Endothelial cell (in vitro differentiated cells): ENCODE results near the gene PTGIR. TPM values are rescaled to one million over a fixed set of nuclear protein-coding genes. Genes with fewer than 3 reads are reported as not detected.

Source experiments
- DNase-seq: peaks from one replicate; pipeline ENCODE4 v3.0.0; 2021; ENCODE audit warnings: low spot score
- H3K27ac Mint-ChIP-seq: one replicate; pipeline ENCODE4 v1.8.0; 2021; ENCODE audit warnings: mixed read lengths, inconsistent platforms; ENCODE audit not compliant: unreplicated experiment
- H3K27me3 Mint-ChIP-seq: one replicate; pipeline ENCODE4 v1.8.0; 2021; ENCODE audit warnings: mild to moderate bottlenecking, moderate library complexity, mixed read lengths, inconsistent platforms; ENCODE audit not compliant: unreplicated experiment
- H3K36me3 Mint-ChIP-seq: one replicate; pipeline ENCODE4 v1.8.0; 2021; ENCODE audit warnings: mild to moderate bottlenecking, low read depth, mixed read lengths, inconsistent platforms; ENCODE audit not compliant: unreplicated experiment
- H3K4me1 Mint-ChIP-seq: one replicate; pipeline ENCODE4 v1.8.0; 2021; ENCODE audit warnings: mild to moderate bottlenecking, mixed read lengths, inconsistent platforms; ENCODE audit not compliant: unreplicated experiment
- H3K4me3 Mint-ChIP-seq: one replicate; pipeline ENCODE4 v1.8.0; 2021; ENCODE audit warnings: mild to moderate bottlenecking, mixed read lengths, inconsistent platforms; ENCODE audit not compliant: unreplicated experiment
- H3K9me3 Mint-ChIP-seq: one replicate; pipeline ENCODE4 v1.8.0; 2021; ENCODE audit warnings: mixed read lengths, inconsistent platforms; ENCODE audit not compliant: unreplicated experiment
- CTCF ChIP-seq: fragments of 200-600 bp; sonication (generic); IDR thresholded peaks from one replicate; pipeline ENCODE4 v1.5.0; 2021; ENCODE audit warnings: antibody characterized with exemption; ENCODE audit not compliant: unreplicated experiment
- total RNA-seq: library from RNA; stranded (reverse); fragmentation: NEBNext Ultra II Directional; extraction: Animal tissue kit (Norgen Biotek cat#: 25700); gene quantifications from one replicate; pipeline ENCODE4 v1.2.1, GENCODE V29; 2021; ENCODE audit not compliant: unreplicated experiment

PTGIR gene
- total RNA-seq, 1 donor from 2014 or later: not detected

GRCh38 chr19:46622118-46622446 is 2.8 kb downstream of the PTGIR start:
- Mint-ChIP-seq H3K36me3 (no peaks in the 10 kb centered on the region), H3K9me3 (no peaks in the 10 kb centered on the region), H3K4me3 (no peak overlapping the region), H3K4me1 (no peaks in the 10 kb centered on the region), H3K27me3 (peaks cover 4% of the 10 kb centered on the region), H3K27ac (no peak overlapping the region)
- DNase-seq: no peak
- TF ChIP-seq CTCF: no peak

GRCh38 chr19:46621191-46622117 is 3.4 kb downstream of the PTGIR start:
- Mint-ChIP-seq H3K4me3 (no peak overlapping the region), H3K9me3 (no peaks in the 10 kb centered on the region), H3K36me3 (no peaks in the 10 kb centered on the region), H3K27me3 (peaks cover 8% of the 10 kb centered on the region), H3K27ac (no peak overlapping the region), H3K4me1 (peaks cover 3% of the 10 kb centered on the region)
- no peak for TF ChIP-seq CTCF
- no peak for DNase-seq

GRCh38 chr19:46620716-46621115 is 4.2 kb downstream of the PTGIR start:
- H3K27ac Mint-ChIP-seq: no peak overlapping the region
- peaks cover 8% of the 10 kb centered on the region for H3K27me3 Mint-ChIP-seq
- no peak overlapping the region for H3K4me3 Mint-ChIP-seq
- DNase-seq: no peak
- no peak for TF ChIP-seq CTCF
- peaks cover 3% of the 10 kb centered on the region for H3K4me1 Mint-ChIP-seq
- H3K36me3 Mint-ChIP-seq: no peaks in the 10 kb centered on the region
- no peaks in the 10 kb centered on the region for H3K9me3 Mint-ChIP-seq

- Mint-ChIP-seq H3K4me3 (no peak overlapping the region), H3K9me3 (no peaks in the 10 kb centered on the region), H3K27ac (no peak overlapping the region), H3K27me3 (peaks cover 8% of the 10 kb centered on the region), H3K4me1 (peaks cover 3% of the 10 kb centered on the region), H3K36me3 (no peaks in the 10 kb centered on the region)
- no peak for TF ChIP-seq CTCF
- DNase-seq: no peak
These were observed 4.6 kb downstream of the PTGIR start for GRCh38 chr19:46620267-46620666.

- TF ChIP-seq CTCF: no peak
- Mint-ChIP-seq H3K27ac (no peak overlapping the region), H3K36me3 (no peaks in the 10 kb centered on the region), H3K9me3 (no peaks in the 10 kb centered on the region), H3K27me3 (peaks cover 9% of the 10 kb centered on the region), H3K4me3 (no peak overlapping the region), H3K4me1 (peaks cover 3% of the 10 kb centered on the region)
- DNase-seq: no peak
These were observed 6.1 kb downstream of the PTGIR start for GRCh38 chr19:46618670-46619231.
